HG02840 (cell line): ENCODE measurements around the gene SPO11.

ENCODE experiments used
- ATAC-seq: cut with Tn5 transposase; IDR thresholded peaks from one replicate; pipeline ENCODE4 v1.9.1; 2021; ENCODE audit warnings: mild to moderate bottlenecking, moderate library complexity, moderate number of reproducible peaks; ENCODE audit not compliant: unreplicated experiment, low FRiP score

Gene SPO11

DNA sequence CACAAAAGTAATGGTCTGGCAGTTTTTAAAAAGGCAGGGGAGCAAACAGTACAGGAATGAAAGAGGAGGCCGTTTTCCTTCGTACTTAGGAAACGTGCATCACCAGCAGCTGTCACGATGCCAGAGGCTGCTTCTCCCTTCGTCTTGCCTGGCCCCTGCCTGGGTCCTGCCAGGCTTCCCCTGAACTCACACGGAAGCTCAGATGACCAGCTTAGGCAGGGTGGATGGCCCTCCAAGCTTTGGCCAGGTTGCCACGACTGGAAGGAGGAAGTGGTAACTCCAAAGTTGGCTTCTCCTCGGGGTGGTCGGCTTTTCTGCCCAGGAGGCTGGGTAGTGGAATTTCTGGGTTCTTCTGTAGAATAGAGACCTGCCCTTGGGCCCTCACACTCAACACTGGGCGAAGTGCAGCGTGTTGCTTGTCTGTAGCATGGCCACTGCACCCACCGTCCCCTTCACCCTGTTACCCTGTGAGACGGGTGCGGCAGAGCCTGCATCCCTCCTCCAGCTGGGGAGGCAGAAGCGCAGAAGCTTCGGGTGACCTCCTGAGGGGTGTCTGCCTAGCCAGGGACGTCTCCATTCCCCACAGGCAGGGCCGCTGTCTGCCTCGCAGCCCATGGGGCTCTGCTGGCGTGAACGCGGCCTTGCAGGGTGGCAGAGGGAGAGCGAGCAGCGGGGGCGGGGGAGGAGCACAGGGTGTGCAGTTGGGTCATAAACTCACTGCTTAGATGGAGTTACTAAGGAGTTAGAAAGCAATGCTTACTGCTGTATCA, 43.2 kb downstream of the SPO11 start:
- ATAC-seq = no peak

DNA sequence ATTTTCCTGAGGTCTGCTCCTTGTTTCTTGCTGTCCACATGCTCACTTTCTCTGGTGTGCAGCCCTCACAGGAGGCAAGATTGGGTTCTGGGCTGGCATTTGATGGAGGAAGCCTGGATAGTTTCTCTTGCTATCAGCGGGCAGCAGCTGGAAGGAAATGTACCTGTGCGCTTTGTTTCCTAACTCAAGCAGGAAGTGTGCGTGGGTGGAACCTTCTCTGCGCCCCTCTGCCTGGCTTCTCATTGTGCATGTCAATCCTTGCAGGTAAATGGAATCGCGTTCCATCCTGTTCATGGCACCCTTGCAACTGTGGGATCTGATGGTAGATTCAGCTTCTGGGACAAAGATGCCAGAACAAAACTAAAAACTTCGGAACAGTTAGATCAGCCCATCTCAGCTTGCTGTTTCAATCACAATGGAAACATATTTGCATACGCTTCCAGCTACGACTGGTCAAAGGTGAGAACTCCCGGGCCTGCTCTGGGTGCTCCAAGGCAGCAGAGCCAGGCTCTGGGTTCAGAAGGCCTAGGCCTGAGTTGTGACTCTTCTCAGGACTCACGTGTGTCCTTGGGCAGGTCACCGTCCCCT, 44.8 kb downstream of the SPO11 start:
- ATAC-seq = no peak

DNA sequence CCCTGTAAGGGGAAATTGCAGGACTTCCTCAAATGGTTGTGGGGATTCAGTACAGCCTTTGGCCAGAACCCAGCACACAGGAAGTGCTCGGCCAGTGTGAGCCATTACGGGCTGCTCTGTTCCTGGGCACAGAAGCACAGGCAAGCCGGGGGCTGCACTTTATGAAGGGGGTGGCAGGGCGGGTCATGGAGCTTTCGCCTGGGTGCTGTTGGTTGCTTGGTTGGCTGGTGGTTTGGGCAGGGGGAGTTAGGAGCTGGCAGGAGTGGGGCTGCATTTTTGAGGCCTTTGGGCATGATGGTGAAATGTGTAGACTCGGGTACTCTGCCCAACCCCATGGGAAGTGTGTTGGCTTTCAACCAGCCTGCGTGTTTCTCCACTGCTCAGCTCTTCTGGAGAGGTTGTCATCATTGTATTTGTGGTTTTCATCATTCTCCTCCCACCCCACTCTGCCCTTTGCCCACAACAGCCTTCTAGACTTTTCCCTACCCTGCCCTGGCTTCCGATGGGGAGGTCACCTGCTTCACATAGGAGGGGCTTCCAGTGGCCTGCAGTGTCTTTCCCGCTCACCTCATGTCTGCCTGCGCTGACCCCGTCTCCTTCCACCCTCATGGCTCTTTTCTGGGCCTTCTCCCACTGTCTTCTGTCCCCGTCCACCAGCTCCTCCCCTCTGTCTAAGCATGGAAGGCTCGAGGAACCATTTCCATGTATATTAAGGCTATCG, 45.5 kb downstream of the SPO11 start:
- no peak for ATAC-seq

DNA sequence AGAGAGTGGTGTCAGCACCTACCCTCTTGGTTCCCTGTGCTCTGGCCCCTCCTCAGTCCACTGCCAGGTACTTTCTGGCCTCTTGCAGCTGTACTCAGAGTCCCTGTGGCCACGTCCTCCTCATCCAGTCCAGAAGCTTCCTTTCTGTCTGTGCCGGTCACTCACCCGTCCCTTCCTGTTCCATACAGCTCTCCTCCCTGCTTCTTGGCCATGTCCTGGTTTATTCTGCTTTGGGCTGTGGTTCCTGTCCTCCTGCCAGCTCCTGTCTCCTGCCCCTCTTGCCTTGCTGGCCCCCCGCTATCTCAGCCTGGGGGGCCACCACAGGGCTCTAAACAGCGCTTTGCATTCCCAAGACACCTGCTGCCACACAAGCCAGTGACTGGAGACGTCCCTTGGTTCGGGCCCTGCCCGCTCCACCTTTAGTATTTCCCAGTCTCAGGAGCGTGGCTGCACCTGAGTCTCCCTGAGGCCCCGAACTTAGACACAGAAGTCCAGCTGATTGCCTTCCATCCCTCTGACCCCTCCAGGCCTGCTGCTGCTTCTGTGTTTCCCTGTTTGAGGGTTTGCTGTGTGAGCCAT, 46.1 kb downstream of the SPO11 start:
- ATAC-seq = no peak

DNA sequence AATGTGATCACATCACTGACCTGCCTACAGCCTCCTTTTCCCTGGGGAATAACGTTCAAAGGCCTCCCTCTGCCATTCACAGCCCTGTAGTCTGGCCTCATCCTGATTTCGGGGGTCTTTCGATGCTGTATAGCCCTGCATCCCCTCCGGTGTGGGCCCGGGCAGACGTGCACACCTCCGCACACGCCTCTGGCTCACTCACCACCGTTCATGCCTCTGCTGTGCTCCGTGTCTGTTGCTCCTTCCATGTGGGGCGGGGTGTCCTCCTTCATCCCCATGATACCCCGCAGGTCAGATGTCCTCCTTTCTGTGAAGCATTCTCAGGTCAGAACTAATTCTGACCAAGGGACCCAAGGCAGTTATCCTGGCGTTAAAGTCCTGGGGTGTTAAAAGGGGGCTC, 47.7 kb downstream of the SPO11 start:
- ATAC-seq = no peak

DNA sequence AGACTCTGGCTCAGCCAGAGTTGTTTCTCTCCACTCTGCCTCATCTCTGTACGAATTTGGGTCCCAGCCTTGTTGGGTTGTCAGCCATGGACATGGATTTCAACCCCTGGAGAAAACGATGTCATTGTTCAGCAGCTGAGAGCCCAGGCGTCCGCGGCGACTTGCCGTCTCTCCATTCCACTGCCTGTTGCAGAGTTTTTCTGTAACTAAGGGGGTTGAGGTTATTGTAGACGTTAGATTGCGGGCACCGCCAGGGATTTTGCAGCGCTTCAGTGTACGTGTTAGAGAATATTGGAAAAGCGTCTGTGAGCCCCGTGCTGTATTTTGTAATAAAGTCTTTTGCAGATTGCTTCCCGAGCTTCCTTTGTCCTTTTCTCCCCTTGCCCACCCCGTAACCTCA, 48.5 kb downstream of the SPO11 start:
- no peak for ATAC-seq

DNA sequence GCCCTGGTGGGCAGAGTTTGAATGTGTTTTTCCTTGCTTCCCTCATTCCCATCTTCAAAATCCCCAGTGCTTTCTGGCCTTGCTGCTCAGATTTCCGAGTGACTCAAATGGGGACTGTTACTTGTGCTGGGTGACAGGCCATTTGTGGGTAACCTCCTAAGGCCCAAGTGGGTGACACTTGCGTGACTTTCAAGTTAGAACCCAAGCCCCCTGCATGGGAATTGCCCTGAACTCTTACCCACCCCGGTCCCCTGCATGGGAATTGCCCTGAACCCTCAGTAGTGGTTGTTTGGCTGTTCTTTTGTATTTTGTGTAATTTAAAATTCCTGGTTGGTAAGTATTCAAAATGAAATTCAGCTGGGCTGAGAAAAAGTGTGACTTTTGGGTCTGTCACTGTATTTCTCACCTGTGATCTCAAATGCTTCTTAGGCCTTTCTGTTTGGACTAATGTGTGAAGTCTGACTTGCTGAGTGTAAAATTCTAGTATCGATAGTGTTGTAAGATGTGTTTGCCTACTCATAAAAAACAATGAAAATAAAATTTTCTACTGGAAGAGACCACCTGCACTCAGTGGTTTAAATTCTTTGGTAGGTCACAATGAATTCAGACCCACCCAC, 49.2 kb downstream of the SPO11 start:
- no peak for ATAC-seq

DNA sequence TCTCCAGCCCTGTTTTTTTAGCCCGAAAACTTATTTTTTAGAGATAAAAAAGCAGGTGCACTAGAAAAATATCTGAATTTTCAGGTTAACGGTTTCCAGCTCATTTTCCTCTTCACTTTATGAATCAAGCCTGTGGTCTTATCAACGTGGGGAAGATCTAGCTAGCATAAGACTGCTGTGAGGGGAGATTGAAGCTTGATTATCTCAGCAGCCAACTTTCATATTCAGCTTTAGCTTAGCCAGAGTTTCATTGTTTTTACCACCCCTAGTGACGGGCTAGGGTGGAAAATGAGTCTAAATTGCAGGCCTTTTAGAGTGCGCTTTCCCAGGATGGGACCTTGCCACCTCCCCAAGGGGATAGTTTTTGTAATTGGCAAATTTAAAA, 49.7 kb downstream of the SPO11 start:
- ATAC-seq = no peak

DNA sequence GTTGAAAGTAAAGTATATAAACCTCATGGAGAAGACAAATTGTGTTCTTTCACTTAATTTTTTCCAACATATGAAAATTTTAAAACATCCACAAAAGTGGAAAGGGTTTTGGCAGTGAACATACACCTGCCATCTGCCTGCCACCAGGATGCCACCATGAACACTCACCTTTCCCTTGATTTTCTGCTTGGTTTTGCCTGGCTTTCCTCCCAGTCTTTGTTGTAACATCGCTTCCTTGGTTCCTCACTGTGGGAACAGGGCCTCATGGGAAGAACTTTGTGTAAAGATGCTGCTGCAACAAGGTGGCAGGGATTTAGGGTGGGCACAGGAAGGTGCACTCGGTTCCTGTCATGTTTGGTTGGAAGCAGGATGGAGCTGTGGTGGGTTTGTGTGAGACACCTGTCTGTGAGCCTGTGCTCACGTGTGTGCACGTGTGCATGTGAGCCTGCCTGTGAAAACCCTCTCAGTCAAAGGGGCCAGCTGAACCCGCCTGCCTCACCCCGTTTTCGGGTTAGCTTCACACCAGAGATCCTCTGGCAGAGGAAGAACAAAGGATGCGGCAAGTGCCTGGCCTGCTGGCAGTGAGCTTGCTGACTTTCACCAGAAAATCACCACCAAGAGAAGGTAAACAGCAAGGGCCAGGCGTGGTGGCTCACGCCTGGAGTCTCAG, 50.6 kb downstream of the SPO11 start:
- ATAC-seq = no peak

DNA sequence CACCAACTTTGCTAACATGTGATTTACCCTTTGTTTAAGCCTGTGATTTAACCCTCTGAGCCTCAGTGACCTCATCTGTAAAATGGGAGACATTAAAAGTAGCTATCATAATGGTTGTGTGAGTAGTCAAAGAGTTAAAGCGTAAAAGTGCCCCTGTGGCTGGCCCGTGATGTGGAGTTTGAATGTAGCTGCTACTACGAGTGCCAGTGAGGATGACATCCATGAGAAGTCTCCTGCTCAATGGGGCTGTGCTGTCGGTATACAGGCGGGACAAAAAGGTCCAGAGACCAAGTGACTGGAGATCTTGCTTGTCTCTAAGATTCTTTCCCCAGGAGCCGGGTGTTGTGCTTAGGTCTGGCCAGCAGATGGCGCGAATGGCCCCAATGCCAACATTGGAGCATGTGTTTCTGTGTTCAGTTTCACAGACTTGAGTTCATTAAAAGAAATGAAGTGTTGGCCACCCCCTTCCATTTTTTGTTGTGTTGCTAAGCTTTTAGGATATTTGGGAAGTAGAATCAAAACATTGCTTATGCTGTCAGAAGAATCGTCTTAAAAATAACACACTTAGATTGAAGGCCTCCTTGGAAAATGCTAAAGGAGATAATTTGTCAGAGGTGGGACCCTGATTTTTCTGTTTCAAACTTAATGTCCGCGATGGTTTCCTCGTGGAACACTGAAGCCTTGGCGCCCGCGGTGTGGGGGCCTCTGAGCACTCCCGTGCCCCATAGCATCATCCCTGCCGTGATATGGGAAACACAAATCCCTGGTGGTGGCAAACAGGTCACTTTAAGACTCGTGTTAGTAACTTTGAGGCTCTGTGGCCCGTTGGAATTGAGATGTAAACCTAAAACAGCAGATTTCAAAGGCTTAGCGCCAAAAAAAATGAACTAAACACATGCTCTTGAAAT, 52.2 kb downstream of the SPO11 start:
- no peak for ATAC-seq

DNA sequence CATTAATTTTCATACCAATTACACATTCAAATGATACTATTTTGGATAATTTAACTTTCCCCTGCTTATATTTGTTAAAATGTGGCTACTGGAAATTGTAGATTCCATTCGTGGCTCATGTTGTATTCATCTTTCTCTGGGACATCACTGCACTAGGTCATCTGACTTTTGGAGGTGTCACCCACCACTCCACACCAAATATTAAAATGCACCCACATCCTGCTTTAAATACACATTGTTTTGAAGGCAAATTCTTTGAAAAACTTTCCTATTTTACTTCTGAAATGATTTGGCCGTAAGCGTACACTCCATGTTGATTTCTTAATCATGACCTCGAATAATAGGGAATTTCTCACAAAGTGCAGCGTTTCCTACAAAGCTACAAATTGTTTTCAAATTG, 52.9 kb downstream of the SPO11 start:
- ATAC-seq = no peak

DNA sequence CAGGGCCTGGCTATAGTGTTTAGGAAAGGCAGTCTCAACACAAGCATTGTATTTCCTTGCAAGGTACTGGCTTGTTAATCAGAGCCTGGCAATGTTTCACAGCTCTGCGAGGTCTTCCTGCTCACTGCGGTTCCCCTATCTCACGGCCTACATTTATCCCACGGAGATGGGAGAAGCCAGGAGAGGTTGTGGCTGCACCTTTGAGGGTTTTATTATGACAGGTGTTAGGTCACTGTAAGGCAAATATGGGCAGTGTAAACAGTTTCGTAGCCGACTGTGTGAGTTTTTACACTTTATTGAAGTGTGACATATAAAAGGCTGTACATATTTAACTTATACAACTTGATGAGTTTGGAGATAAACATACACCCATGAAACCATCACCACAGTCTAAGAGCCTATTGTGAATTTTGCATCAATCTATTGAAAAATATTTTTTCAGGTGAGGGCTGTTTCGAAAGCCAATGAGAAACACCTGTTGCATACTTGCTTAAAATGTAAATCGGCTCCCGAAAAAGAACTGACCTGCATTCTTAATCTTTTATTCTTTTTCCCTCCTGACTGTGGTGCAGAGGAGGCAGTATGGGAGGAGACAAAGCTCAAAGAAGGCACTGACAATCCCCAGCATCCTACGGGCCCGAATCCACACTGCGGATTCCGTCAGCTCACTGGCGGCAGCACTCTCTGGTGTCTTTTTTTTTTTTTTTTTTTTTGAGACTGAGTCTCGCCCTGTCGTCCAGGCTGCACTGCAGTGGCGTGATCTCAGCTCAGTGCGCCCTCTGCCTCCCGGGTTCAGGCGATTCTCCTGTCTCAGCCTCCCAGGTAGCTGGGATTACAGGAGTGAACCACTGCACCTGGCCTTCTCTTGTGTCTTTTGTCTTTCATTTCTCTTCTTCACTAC, 54.1 kb downstream of the SPO11 start:
- no peak for ATAC-seq

DNA sequence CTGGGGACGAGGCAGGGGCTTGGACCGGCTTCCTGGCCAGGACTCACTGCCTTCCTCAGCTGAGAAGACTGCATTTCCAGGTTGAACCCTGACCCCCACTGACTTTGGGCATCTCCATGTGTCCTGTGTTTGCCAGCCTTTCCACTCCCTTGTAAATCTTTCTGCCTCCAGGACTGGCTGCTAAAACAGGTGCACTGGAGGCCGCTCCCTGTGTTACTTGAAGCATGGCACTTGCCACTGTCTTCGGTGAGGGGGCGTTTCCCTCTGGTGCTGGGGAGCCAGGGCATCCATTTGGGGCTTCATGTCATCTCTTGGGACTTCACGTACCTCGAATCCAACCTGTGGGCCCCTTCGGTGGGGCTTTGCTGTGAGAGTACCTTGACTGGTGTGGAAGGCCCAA, 54.9 kb downstream of the SPO11 start:
- ATAC-seq = no peak

DNA sequence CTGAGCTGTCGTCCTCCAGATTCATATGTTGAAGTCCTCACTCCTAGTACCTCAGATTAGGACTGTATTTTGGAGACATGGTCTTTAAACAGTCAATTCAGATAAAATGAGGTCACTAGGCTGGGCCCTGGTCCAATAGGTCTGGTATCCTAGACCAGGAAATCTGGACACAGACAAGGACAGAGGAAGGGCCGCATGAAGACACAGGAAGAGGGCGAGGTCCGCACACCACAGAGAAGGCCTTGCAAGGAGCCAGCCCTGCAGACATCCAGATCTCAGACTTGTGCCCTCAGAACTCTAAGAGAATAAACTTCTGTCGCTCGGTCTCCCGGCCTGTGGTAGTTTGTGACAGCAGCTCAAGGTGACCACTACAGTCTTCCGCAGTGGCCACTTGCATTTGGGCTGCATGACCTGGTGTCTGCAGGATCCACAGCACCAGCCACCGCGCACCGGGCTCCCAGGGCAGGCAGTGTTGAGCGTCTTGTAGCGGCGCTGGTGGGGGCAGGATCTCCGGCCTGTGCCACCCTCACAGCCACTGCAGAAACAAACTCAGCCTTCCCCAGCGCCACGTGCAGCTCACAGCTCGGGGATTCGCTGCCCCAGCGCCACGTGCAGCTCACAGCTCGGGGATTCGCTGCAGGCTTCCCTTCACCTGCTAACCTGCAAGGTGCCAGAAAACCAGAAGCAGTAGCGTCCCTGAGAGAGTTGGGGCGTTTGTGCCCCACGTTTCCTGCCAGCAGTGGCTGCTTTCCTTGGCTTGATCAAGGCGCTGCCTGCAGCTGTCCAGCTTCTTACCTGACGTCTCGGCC, 55.6 kb downstream of the SPO11 start:
- no peak for ATAC-seq

DNA sequence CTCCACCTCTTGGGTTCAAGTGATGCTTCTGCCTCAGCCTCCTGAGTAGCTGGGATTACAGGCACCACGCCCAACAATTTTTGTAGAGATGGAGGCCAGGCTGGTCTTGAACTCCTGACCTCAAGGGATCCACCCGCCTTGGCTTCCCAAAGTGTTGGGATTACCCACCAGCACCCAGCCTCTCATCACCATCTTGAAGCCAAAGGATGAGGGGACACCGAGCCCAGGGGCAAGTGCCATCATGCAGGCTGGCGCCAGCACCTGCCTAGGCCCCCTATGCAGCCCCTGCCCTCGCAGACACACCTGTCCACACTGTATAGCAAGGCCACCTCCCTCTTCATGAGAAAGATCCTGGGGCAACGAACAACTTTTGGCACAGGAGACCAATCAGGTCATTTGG, 56.3 kb downstream of the SPO11 start:
- no peak for ATAC-seq

DNA sequence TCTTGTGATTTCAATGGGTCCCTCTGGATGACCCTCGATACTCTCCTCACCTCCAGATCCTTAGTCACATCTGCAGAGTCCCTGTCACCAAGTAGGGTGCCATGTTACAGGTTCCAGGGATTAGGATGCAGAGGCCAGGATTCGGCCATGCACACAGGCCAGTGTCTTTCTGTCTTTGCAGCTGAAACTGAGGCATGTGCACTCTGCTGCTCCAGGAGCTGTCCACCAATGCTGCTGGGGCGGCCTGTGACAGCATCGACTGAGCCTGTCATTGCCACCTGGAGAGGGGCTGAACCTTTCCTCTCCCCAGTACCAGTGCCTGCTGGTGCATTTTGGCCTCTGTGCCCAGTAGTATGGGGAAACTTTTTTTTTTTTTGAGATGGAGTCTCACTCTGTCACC, 57.2 kb downstream of the SPO11 start:
- no peak for ATAC-seq

DNA sequence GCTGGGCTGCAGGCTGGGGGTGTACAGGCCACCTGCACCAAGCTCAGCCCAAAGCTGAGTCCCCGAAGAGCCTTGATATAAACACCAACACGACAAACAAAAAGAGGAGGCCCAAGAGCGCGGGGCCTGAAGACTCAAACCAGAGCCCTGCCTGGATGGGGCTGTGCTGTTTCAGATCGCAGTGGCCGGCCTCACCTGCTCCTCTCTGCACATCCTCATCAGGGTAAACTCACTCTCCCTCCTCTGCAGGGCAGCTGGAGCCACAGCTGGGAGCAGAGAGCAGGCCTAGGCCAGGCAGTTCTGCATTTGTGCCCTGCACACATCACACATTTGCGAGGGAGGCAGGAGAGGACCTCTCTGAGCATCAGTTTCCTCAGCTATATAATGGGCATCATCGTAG, 57.9 kb downstream of the SPO11 start:
- no peak for ATAC-seq

DNA sequence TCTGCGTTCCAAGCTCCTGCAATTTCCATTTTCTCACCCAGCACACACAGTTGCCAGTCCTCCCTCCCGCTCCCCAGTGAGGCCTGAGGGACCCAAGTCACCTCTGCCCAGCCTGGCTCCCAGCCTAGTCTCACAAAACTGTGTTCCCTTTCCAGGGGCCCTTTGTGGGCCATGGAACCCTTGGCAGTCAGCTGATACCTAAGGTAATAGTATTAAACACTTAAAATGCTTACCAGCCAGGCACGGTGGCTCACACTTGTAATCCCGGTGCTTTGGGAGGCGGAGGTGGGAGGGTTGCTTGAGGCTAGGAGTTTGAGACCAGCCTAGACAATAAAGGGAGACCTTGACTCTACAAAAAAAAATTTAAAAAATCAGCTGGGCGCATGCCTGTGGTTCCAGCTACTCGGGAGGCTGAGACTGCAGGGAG, 58.4 kb downstream of the SPO11 start:
- ATAC-seq = no peak
